HG03565 (cell line): Measurements from ENCODE around the gene DSCAM.

ENCODE experiments used
- ATAC-seq: cut with Tn5 transposase; IDR thresholded peaks from one replicate; pipeline ENCODE4 v1.9.1; 2021; ENCODE audit warnings: mild to moderate bottlenecking, moderate library complexity; ENCODE audit not compliant: unreplicated experiment

Gene DSCAM

GRCh38 chr21:40769231-40769630 lies 77.7 kb downstream of the DSCAM start:
- ATAC-seq, result no peak

- ATAC-seq, result no peak
Measured at GRCh38 chr21:40768056-40768455, 78.9 kb downstream of the DSCAM start.

GRCh38 chr21:40766381-40766780 lies 80.6 kb downstream of the DSCAM start:
- no peak for ATAC-seq

GRCh38 chr21:40765811-40766210 lies 81.1 kb downstream of the DSCAM start:
- no peak for ATAC-seq

GRCh38 chr21:40760821-40761220 lies 86.1 kb downstream of the DSCAM start:
- ATAC-seq, result no peak

- no peak for ATAC-seq
Measured at GRCh38 chr21:40759061-40759460, 87.9 kb downstream of the DSCAM start.

GRCh38 chr21:40757366-40757765 lies 89.6 kb downstream of the DSCAM start:
- ATAC-seq, result no peak

- ATAC-seq, result no peak
Measured at GRCh38 chr21:40754466-40754865, 92.5 kb downstream of the DSCAM start.

- no peak for ATAC-seq
Measured at GRCh38 chr21:40753756-40754155, 93.2 kb downstream of the DSCAM start.

- no peak for ATAC-seq
Measured at GRCh38 chr21:40752125-40752524, 94.8 kb downstream of the DSCAM start.

GRCh38 chr21:40751221-40751620 lies 95.7 kb downstream of the DSCAM start:
- ATAC-seq, result no peak

GRCh38 chr21:40736145-40736544 lies 110.8 kb downstream of the DSCAM start:
- ATAC-seq, result no peak

- no peak for ATAC-seq
Measured at GRCh38 chr21:40733024-40733397, 113.9 kb downstream of the DSCAM start.

- no peak for ATAC-seq
Measured at GRCh38 chr21:40732253-40733023, 114.5 kb downstream of the DSCAM start.

- ATAC-seq, result no peak
Measured at GRCh38 chr21:40731206-40731605, 115.8 kb downstream of the DSCAM start.

GRCh38 chr21:40730426-40730800 lies 116.5 kb downstream of the DSCAM start:
- no peak for ATAC-seq

- no peak for ATAC-seq
Measured at GRCh38 chr21:40729761-40730425, 117.1 kb downstream of the DSCAM start.

- no peak for ATAC-seq
Measured at GRCh38 chr21:40723966-40724365, 123.0 kb downstream of the DSCAM start.

GRCh38 chr21:40723317-40723716 lies 123.6 kb downstream of the DSCAM start:
- ATAC-seq, result no peak

- ATAC-seq, result no peak
Measured at GRCh38 chr21:40719615-40720014, 127.3 kb downstream of the DSCAM start.

- ATAC-seq, result no peak
Measured at GRCh38 chr21:40717028-40717427, 129.9 kb downstream of the DSCAM start.

GRCh38 chr21:40714536-40714935 lies 132.4 kb downstream of the DSCAM start:
- ATAC-seq, result no peak
